Stimulated activated CD4-positive, alpha-beta T cell treated with anti-CD3 and anti-CD28 coated beads, Interleukin-2, amount 100 ng/mL, for 48 hours (primary cell): ENCODE measurements around the gene TRIM7.
"Not testable (repeated sequence)": the region's sequence is repeated elsewhere in the genome, so short reads cannot be mapped to it uniquely, and the experiment has no call there.

Experiments
- DNase-seq, 2 donors: peaks; one replicate each; pipeline ENCODE4 v3.0.0-alpha.2; 2020

The TRIM7 gene

GRCh38 chr5:181149355-181149754 lies 55.6 kb downstream of the TRIM7 start:
- no peak for DNase-seq

GRCh38 chr5:181146927-181147636 lies 57.9 kb downstream of the TRIM7 start, which contains the start of gene OR2V2:
TSS of gene OR2V2 (plus strand) at chr5:181147586. CDS start at chr5:181154943, 7,357 bp downstream.
- DNase-seq, result not testable (repeated sequence)

GRCh38 chr5:181145133-181145532 lies 59.9 kb downstream of the TRIM7 start:
- no peak for DNase-seq
